Smooth muscle cell (in vitro differentiated cells): Measurements from ENCODE around the gene SUCLA2. TPM values are rescaled to one million over a fixed set of nuclear protein-coding genes. Genes with fewer than 3 reads are reported as not detected.

Experiments used
- DNase-seq: peaks from one replicate; lab custom pipeline; 2025; ENCODE audit not compliant: unreplicated experiment; lab: John Stamatoyannopoulos, UW
- H2AFZ ChIP-seq: fragments of 200-600 bp; sonication (generic); 2 replicates; pipeline ENCODE4 v1.6.0; 2016; ENCODE audit warnings: antibody characterized with exemption, low read depth, mild to moderate bottlenecking
- H3F3A ChIP-seq: fragments of 200-600 bp; sonication (generic); 2 replicates; pipeline ENCODE4 v1.6.0; 2017; ENCODE audit warnings: antibody characterized with exemption, low read depth
- H3K27ac ChIP-seq: fragments of 200-600 bp; sonication (generic); 2 replicates; pipeline ENCODE4 v1.5.1; 2016; ENCODE audit warnings: low read depth, mild to moderate bottlenecking
- H3K27me3 ChIP-seq: fragments of 200-600 bp; sonication (generic); 2 replicates; pipeline ENCODE4 v1.6.1; 2016; ENCODE audit warnings: low read depth, mild to moderate bottlenecking
- H3K36me3 ChIP-seq: fragments of 200-600 bp; sonication (generic); 2 replicates; pipeline ENCODE4 v1.5.1; 2016; ENCODE audit warnings: low read depth
- H3K4me1 ChIP-seq: fragments of 200-600 bp; sonication (generic); 2 replicates; pipeline ENCODE4 v1.5.1; 2016; ENCODE audit warnings: low read depth
- H3K4me2 ChIP-seq: fragments of 200-600 bp; sonication (generic); 2 replicates; pipeline ENCODE4 v1.6.0; 2016; ENCODE audit warnings: mild to moderate bottlenecking
- H3K4me3 ChIP-seq: fragments of 200-600 bp; sonication (generic); 2 replicates; pipeline ENCODE4 v1.5.1; 2016; ENCODE audit warnings: mild to moderate bottlenecking
- H3K79me2 ChIP-seq: fragments of 200-600 bp; sonication (generic); 2 replicates; pipeline ENCODE4 v1.6.0; 2016; ENCODE audit warnings: low read depth, mild to moderate bottlenecking
- H3K9ac ChIP-seq: fragments of 200-600 bp; sonication (generic); 2 replicates; pipeline ENCODE4 v1.6.0; 2016; ENCODE audit warnings: low read depth
- H3K9me3 ChIP-seq: fragments of 200-600 bp; sonication (generic); replicated peaks from 2 replicates; pipeline ENCODE4 v1.5.1; 2016; ENCODE audit warnings: low read depth
- H4K20me1 ChIP-seq: fragments of 200-600 bp; sonication (generic); 2 replicates; pipeline ENCODE4 v1.6.0; 2016; ENCODE audit warnings: low read depth
- CTCF ChIP-seq: fragments of 200-600 bp; sonication (generic); IDR thresholded peaks from 2 replicates; pipeline ENCODE4 v1.5.1; 2017; ENCODE audit warnings: borderline replicate concordance, mild to moderate bottlenecking, antibody characterized with exemption; ENCODE audit not compliant: insufficient read depth, poor library complexity, severe bottlenecking
- WGBS: methylation state at CpG from one replicate; pipeline ENCODE4 v1.1.7; 2016; ENCODE audit warnings: low lambda C conversion rate; 5-methylcytosine and 5-hydroxymethylcytosine counted together
- polyA plus RNA-seq: library from polyadenylated mRNA; unstranded; fragments of >200 nt; fragmentation: Nextera tagmentation; extraction: Ambion mirVana; gene quantifications from 2 replicates; pipeline ENCODE4 v1.2.1, GENCODE V29; 2016
- total RNA-seq: library from RNA; depleted of rRNA; stranded (reverse); fragments of >200 nt; gene quantifications from 2 replicates; pipeline ENCODE4 v1.2.3, GENCODE V29; 2014

SUCLA2 gene
- total and polyA plus RNA-seq, 2 experiments from 2014 or later: 48.3 to 62.0 TPM

- no peak for TF ChIP-seq CTCF
- Histone ChIP-seq H3K4me2 (no peak overlapping the region), H3K4me1 (no peaks in the 10 kb centered on the region), H2AFZ (no peak overlapping the region), H3F3A (no peaks in the 10 kb centered on the region), H3K4me3 (no peak overlapping the region), H3K9ac (no peak overlapping the region), H3K27me3 (no peaks in the 10 kb centered on the region), H3K79me2 (no peaks in the 10 kb centered on the region), H3K9me3 (no peaks in the 10 kb centered on the region), H3K27ac (no peak overlapping the region), H3K36me3 (no peaks in the 10 kb centered on the region), H4K20me1 (no peaks in the 10 kb centered on the region)
- no peak for DNase-seq
- WGBS: 97% methylated on average over 2 of the region's 2 CpGs
These were observed 17.6 kb upstream of the SUCLA2 start for GRCh38 chr13:48018637-48019036.

GRCh38 chr13:48014359-48014758 is 13.3 kb upstream of the SUCLA2 start:
- Histone ChIP-seq H4K20me1 (no peaks in the 10 kb centered on the region), H2AFZ (no peak overlapping the region), H3K9ac (no peak overlapping the region), H3K4me3 (no peak overlapping the region), H3F3A (no peaks in the 10 kb centered on the region), H3K27ac (no peak overlapping the region), H3K9me3 (no peaks in the 10 kb centered on the region), H3K4me2 (no peak overlapping the region), H3K79me2 (no peaks in the 10 kb centered on the region), H3K4me1 (no peaks in the 10 kb centered on the region), H3K36me3 (no peaks in the 10 kb centered on the region), H3K27me3 (no peaks in the 10 kb centered on the region)
- no peak for DNase-seq
- TF ChIP-seq CTCF: no peak
- 88% methylated on average over 2 of the region's 2 CpGs for WGBS

GRCh38 chr13:48012668-48013067 is 11.6 kb upstream of the SUCLA2 start:
- TF ChIP-seq CTCF: no peak
- H3K4me1 ChIP-seq: no peaks in the 10 kb centered on the region
- WGBS: 93% methylated on average over 1 of the region's 1 CpG

GRCh38 chr13:48010698-48011097 is 9.6 kb upstream of the SUCLA2 start:
- no peak overlapping the region for H3K4me2 ChIP-seq
- H3K9me3 ChIP-seq: no peaks in the 10 kb centered on the region
- no peak for TF ChIP-seq CTCF
- H3K4me1 ChIP-seq: no peaks in the 10 kb centered on the region
- H3K27me3 ChIP-seq: no peaks in the 10 kb centered on the region
- no peaks in the 10 kb centered on the region for H3K36me3 ChIP-seq
- 65% methylated on average over 4 of the region's 4 CpGs for WGBS
- no peak overlapping the region for H3K9ac ChIP-seq
- H2AFZ ChIP-seq: no peak overlapping the region
- no peak for DNase-seq
- H3K79me2 ChIP-seq: no peaks in the 10 kb centered on the region
- H3F3A ChIP-seq: no peaks in the 10 kb centered on the region
- H4K20me1 ChIP-seq: no peaks in the 10 kb centered on the region
- H3K4me3 ChIP-seq: no peak overlapping the region
- H3K27ac ChIP-seq: no peak overlapping the region

More at GRCh38 chr13:48012668-48013067, 11.6 kb upstream of the SUCLA2 start:
- H3K9ac ChIP-seq: no peak overlapping the region
- H3K79me2 ChIP-seq: no peaks in the 10 kb centered on the region
- H3K27ac ChIP-seq: no peak overlapping the region
- no peak for DNase-seq
- H2AFZ ChIP-seq: no peak overlapping the region
- no peaks in the 10 kb centered on the region for H3F3A ChIP-seq
- H3K9me3 ChIP-seq: no peaks in the 10 kb centered on the region
- H3K36me3 ChIP-seq: no peaks in the 10 kb centered on the region
- H4K20me1 ChIP-seq: no peaks in the 10 kb centered on the region
- no peaks in the 10 kb centered on the region for H3K27me3 ChIP-seq
- no peak overlapping the region for H3K4me2 ChIP-seq
- H3K4me3 ChIP-seq: no peak overlapping the region
